Measurements from ENCODE around the gene SOX11. TPM values are rescaled to one million over a fixed set of nuclear protein-coding genes. Genes with fewer than 3 reads are reported as not detected.

The SOX11 gene
- polyA plus RNA-seq, 1 donor from 2014 or later = 146 TPM

DNA sequence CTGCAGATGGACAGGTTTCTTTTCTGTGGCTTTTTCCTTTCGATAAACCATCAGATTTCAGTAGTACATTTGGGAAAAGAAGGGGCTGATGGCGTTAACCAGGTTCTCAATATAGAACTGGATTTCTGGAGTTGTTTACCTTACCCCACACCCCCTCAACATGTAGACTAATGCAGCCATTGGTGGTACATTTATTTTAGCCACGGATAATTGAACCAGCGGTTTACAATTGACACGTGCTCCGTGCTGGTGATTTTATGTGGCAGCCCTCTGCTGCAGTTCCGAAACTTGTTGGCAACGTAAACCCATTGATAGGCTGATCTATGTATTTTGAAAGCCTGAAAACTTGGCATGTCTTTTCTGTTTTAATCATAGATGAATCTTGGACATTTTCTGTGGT is 5.4 kb downstream of the SOX11 start:
- Histone ChIP-seq H2AFZ (ENCODE audit: low read depth, low read length) (no peak overlapping the region), H4K20me1 (ENCODE audit: insufficient read depth) (peaks cover 62% of the 10 kb centered on the region), H3K36me3 (ENCODE audit: insufficient read depth, low read length) (peaks cover 12% of the 10 kb centered on the region), H3F3A (ENCODE audit: insufficient read depth, low read length, poor library complexity, severe bottlenecking) (peaks cover 24% of the 10 kb centered on the region), H3K27me3 (ENCODE audit: insufficient read depth, low read depth, low read length) (no peaks in the 10 kb centered on the region), H3K9me2 (ENCODE audit: insufficient read depth, low read length) (no peaks in the 10 kb centered on the region), H3K4me2 (ENCODE audit: low read length) (peak overlapping the region; percentile 96), H3K9ac (ENCODE audit: low read length) (peak overlapping the region; percentile 98), H3K4me3 (ENCODE audit: low read length) (peak overlapping the region; percentile 95), H3K27ac (ENCODE audit: low read length) (peak overlapping the region; percentile 99), H3K79me2 (replicated peaks; ENCODE audit: insufficient read depth, low read length) (peaks cover 96% of the 10 kb centered on the region), H3K9me3 (ENCODE audit: low read length) (no peaks in the 10 kb centered on the region)
- TF ChIP-seq, protein P1, sequence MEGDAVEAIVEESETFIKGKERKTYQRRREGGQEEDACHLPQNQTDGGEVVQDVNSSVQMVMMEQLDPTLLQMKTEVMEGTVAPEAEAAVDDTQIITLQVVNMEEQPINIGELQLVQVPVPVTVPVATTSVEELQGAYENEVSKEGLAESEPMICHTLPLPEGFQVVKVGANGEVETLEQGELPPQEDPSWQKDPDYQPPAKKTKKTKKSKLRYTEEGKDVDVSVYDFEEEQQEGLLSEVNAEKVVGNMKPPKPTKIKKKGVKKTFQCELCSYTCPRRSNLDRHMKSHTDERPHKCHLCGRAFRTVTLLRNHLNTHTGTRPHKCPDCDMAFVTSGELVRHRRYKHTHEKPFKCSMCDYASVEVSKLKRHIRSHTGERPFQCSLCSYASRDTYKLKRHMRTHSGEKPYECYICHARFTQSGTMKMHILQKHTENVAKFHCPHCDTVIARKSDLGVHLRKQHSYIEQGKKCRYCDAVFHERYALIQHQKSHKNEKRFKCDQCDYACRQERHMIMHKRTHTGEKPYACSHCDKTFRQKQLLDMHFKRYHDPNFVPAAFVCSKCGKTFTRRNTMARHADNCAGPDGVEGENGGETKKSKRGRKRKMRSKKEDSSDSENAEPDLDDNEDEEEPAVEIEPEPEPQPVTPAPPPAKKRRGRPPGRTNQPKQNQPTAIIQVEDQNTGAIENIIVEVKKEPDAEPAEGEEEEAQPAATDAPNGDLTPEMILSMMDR (IDR thresholded peaks at IDR 0.05; ENCODE audit: poor library complexity, severe bottlenecking) = no peak
- peak; percentile 16 for TF ChIP-seq RAD21 (conservative IDR thresholded peaks at IDR 0.05)

DNA sequence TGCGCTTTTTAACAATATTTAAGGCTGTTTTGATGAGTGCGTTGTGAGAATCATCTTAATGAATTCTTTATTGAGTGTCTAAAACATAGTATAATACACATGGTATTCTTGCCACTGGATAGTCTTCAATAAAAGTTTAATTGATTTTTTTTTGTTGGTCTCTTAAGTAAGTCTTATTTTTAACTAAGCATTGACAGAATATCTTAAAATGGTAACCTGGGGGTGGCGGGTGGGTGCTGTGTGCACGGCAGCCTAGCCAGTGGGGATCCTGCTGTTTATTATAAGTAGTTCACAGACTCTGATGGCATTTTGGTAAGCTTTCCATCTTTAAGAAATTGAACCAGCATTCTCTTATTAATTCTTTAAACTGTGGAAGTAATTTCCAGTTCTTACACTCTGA is 6.0 kb downstream of the SOX11 start:
- H3K27me3 ChIP-seq (ENCODE audit: insufficient read depth, low read depth, low read length) = no peaks in the 10 kb centered on the region
- peak overlapping the region; percentile 99 for H3K27ac ChIP-seq (ENCODE audit: low read length)
- H3K9me2 ChIP-seq (ENCODE audit: insufficient read depth, low read length) = no peaks in the 10 kb centered on the region
- no peak overlapping the region for H2AFZ ChIP-seq (ENCODE audit: low read depth, low read length)
- peak overlapping the region; percentile 95 for H3K4me3 ChIP-seq (ENCODE audit: low read length)
- peaks cover 24% of the 10 kb centered on the region for H3F3A ChIP-seq (ENCODE audit: insufficient read depth, low read length, poor library complexity, severe bottlenecking)
- H3K9me3 ChIP-seq (ENCODE audit: low read length) = no peaks in the 10 kb centered on the region
- peaks cover 18% of the 10 kb centered on the region for H3K36me3 ChIP-seq (ENCODE audit: insufficient read depth, low read length)
- H3K4me2 ChIP-seq (ENCODE audit: low read length) = peak overlapping the region; percentile 96
- H3K9ac ChIP-seq (ENCODE audit: low read length) = peak overlapping the region; percentile 98
- peaks cover 96% of the 10 kb centered on the region for H3K79me2 ChIP-seq (replicated peaks; ENCODE audit: insufficient read depth, low read length)
- TF ChIP-seq, protein P1 (IDR thresholded peaks at IDR 0.05; ENCODE audit: poor library complexity, severe bottlenecking) = no peak
- TF ChIP-seq RAD21 (conservative IDR thresholded peaks at IDR 0.05) (no peak), POLR2AphosphoS5 (IDR thresholded peaks at IDR 0.05) (no peak)
- TF ChIP-seq, protein P2, sequence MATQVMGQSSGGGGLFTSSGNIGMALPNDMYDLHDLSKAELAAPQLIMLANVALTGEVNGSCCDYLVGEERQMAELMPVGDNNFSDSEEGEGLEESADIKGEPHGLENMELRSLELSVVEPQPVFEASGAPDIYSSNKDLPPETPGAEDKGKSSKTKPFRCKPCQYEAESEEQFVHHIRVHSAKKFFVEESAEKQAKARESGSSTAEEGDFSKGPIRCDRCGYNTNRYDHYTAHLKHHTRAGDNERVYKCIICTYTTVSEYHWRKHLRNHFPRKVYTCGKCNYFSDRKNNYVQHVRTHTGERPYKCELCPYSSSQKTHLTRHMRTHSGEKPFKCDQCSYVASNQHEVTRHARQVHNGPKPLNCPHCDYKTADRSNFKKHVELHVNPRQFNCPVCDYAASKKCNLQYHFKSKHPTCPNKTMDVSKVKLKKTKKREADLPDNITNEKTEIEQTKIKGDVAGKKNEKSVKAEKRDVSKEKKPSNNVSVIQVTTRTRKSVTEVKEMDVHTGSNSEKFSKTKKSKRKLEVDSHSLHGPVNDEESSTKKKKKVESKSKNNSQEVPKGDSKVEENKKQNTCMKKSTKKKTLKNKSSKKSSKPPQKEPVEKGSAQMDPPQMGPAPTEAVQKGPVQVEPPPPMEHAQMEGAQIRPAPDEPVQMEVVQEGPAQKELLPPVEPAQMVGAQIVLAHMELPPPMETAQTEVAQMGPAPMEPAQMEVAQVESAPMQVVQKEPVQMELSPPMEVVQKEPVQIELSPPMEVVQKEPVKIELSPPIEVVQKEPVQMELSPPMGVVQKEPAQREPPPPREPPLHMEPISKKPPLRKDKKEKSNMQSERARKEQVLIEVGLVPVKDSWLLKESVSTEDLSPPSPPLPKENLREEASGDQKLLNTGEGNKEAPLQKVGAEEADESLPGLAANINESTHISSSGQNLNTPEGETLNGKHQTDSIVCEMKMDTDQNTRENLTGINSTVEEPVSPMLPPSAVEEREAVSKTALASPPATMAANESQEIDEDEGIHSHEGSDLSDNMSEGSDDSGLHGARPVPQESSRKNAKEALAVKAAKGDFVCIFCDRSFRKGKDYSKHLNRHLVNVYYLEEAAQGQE (IDR thresholded peaks at IDR 0.05; ENCODE audit: borderline replicate concordance) = no peak
- peaks cover 57% of the 10 kb centered on the region for H4K20me1 ChIP-seq (ENCODE audit: insufficient read depth)

DNA sequence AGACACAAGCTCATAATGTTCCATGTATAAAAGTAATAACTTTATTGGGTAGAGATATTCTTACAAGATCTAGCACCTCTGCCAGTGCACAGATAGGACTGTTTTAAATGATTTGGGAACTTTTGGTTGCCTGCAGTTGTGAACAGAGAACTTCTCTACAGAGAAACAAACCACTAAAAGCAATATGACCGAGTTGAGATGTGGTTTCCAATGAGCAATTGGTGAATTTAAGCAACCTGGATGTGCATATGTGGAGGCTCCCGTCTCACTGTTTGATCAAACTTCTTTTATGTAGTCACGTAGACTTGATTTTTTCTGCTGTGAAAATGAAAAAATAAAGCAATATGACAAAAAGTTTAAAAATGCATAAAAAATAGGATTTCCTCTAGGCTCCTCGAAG is 7.8 kb downstream of the SOX11 start:
- H3F3A ChIP-seq (ENCODE audit: insufficient read depth, low read length, poor library complexity, severe bottlenecking) = peaks cover 18% of the 10 kb centered on the region
- H3K9ac ChIP-seq (ENCODE audit: low read length) = peak overlapping the region; percentile 98
- no peaks in the 10 kb centered on the region for H3K9me3 ChIP-seq (ENCODE audit: low read length)
- H4K20me1 ChIP-seq (ENCODE audit: insufficient read depth) = peaks cover 40% of the 10 kb centered on the region
- H3K9me2 ChIP-seq (ENCODE audit: insufficient read depth, low read length) = no peaks in the 10 kb centered on the region
- H3K4me2 ChIP-seq (ENCODE audit: low read length) = peak overlapping the region; percentile 96
- H3K4me3 ChIP-seq (ENCODE audit: low read length) = peak overlapping the region; percentile 95
- peaks cover 16% of the 10 kb centered on the region for H3K36me3 ChIP-seq (ENCODE audit: insufficient read depth, low read length)
- H3K27me3 ChIP-seq (ENCODE audit: insufficient read depth, low read depth, low read length) = no peaks in the 10 kb centered on the region
- H2AFZ ChIP-seq (ENCODE audit: low read depth, low read length) = no peak overlapping the region
- H3K27ac ChIP-seq (ENCODE audit: low read length) = peak overlapping the region; percentile 99
- peaks cover 90% of the 10 kb centered on the region for H3K79me2 ChIP-seq (replicated peaks; ENCODE audit: insufficient read depth, low read length)
- TF ChIP-seq, protein P1 (IDR thresholded peaks at IDR 0.05; ENCODE audit: poor library complexity, severe bottlenecking) = no peak
- TF ChIP-seq RAD21 (conservative IDR thresholded peaks at IDR 0.05) (no peak), EP300 (conservative IDR thresholded peaks at IDR 0.05; ENCODE audit: poor library complexity, severe bottlenecking) (no peak), MXI1 (conservative IDR thresholded peaks at IDR 0.05; ENCODE audit: poor library complexity, severe bottlenecking) (no peak), EZH2 (IDR thresholded peaks at IDR 0.05; ENCODE audit: borderline replicate concordance, insufficient read depth, low read length, poor library complexity, severe bottlenecking) (no peak)
- TF ChIP-seq, protein P2 (IDR thresholded peaks at IDR 0.05; ENCODE audit: borderline replicate concordance) = no peak
